ENCODE data around the gene KCNJ5. TPM values are rescaled to one million over a fixed set of nuclear protein-coding genes. Genes with fewer than 3 reads are reported as not detected.

KCNJ5 gene
- total RNA-seq, 2 experiments from 2014 or later = not detected

- DNase-seq = peak; percentile 82
- peaks cover 7% of the 10 kb centered on the region for H3K27me3 Mint-ChIP-seq
- H3K4me3 Mint-ChIP-seq = no peak overlapping the region
- peaks cover 8% of the 10 kb centered on the region for H3K4me1 Mint-ChIP-seq
- POLR2A ChIA-PET = no interaction called here
- CTCF ChIA-PET = interaction anchor here (1.1 to 4.3 kb wide), 13 partner anchors 9 to 703 kb away, joined by 3 to 24 read pairs (median 4); no protein-coding TSS in a partner anchor
- no peaks in the 10 kb centered on the region for H3K36me3 Mint-ChIP-seq (ENCODE audit: low read depth)
- no peaks in the 10 kb centered on the region for H3K9me3 Mint-ChIP-seq
- no peak overlapping the region for H3K27ac Mint-ChIP-seq
Measured at GRCh38 chr11:128859563-128860441, 31.4 kb upstream of the KCNJ5 start.

GRCh38 chr11:128860571-128861361, 30.4 kb upstream of the KCNJ5 start:
- no peak for DNase-seq
- H3K27me3 Mint-ChIP-seq = peaks cover 14% of the 10 kb centered on the region
- H3K9me3 Mint-ChIP-seq = no peaks in the 10 kb centered on the region
- peaks cover 8% of the 10 kb centered on the region for H3K4me1 Mint-ChIP-seq
- ChIA-PET CTCF (interaction anchor here (0.6 to 4.3 kb wide), 13 partner anchors 8 to 706 kb away, joined by 3 to 24 read pairs (median 3); no protein-coding TSS in a partner anchor), POLR2A (interaction anchor here (0.8 kb wide), 1 partner anchor 23 kb away, joined by 4 read pairs; no protein-coding TSS in a partner anchor)
- no peak overlapping the region for H3K27ac Mint-ChIP-seq
- no peaks in the 10 kb centered on the region for H3K36me3 Mint-ChIP-seq (ENCODE audit: low read depth)
- no peak overlapping the region for H3K4me3 Mint-ChIP-seq

GRCh38 chr11:128862406-128862805, 28.8 kb upstream of the KCNJ5 start:
- ChIA-PET CTCF (no interaction called here), POLR2A (no interaction called here)
- Mint-ChIP-seq H3K27me3 (peaks cover 17% of the 10 kb centered on the region), H3K27ac (no peak overlapping the region), H3K4me1 (peaks cover 8% of the 10 kb centered on the region), H3K36me3 (ENCODE audit: low read depth) (no peaks in the 10 kb centered on the region), H3K4me3 (no peak overlapping the region), H3K9me3 (no peaks in the 10 kb centered on the region)
- no peak for DNase-seq

- Mint-ChIP-seq H3K36me3 (ENCODE audit: low read depth) (no peaks in the 10 kb centered on the region), H3K4me1 (peaks cover 8% of the 10 kb centered on the region), H3K27ac (no peak overlapping the region), H3K4me3 (no peak overlapping the region), H3K9me3 (no peaks in the 10 kb centered on the region), H3K27me3 (peaks cover 17% of the 10 kb centered on the region)
- no peak for DNase-seq
- POLR2A ChIA-PET = no interaction called here
- CTCF ChIA-PET = interaction anchor here (0.9 kb wide), 1 partner anchor 8 kb away, joined by 3 read pairs; no protein-coding TSS in a partner anchor
Measured at GRCh38 chr11:128862908-128863660, 28.1 kb upstream of the KCNJ5 start.

- POLR2A ChIA-PET = interaction anchor here (1.5 kb wide), 1 partner anchor 827 kb away, joined by 5 read pairs; no protein-coding TSS in a partner anchor
- Mint-ChIP-seq H3K9me3 (no peaks in the 10 kb centered on the region), H3K4me1 (no peaks in the 10 kb centered on the region), H3K36me3 (ENCODE audit: low read depth) (no peaks in the 10 kb centered on the region), H3K27me3 (peaks cover 15% of the 10 kb centered on the region), H3K27ac (no peak overlapping the region), H3K4me3 (no peak overlapping the region)
- no peak for DNase-seq
- CTCF ChIA-PET = interaction anchor here (1.5 to 3.0 kb wide), 4 partner anchors 17 to 708 kb away, joined by 3 to 12 read pairs (median 10); no protein-coding TSS in a partner anchor
Measured at GRCh38 chr11:128865490-128865889, 25.7 kb upstream of the KCNJ5 start.

GRCh38 chr11:128867277-128867676, 23.9 kb upstream of the KCNJ5 start, which contains the start of gene KCNJ1:
KCNJ1 (minus strand) TSS chr11:128867296; CDS start chr11:128840243, 27,053 bp downstream.
- Mint-ChIP-seq H3K4me3 (no peak within 1 kb of the TSS), H3K9me3 (no peaks in the 10 kb centered on the region), H3K4me1 (no peaks in the 10 kb centered on the region), H3K27me3 (peaks cover 14% of the 10 kb centered on the region), H3K27ac (no peak within 1 kb of the TSS), H3K36me3 (ENCODE audit: low read depth) (no peaks in the 10 kb centered on the region)
- ChIA-PET CTCF (interaction anchor here (0.6 to 3.0 kb wide), 4 partner anchors 18 to 710 kb away, joined by 3 to 12 read pairs (median 8); no protein-coding TSS in a partner anchor), POLR2A (interaction anchor here (1.6 kb wide), 1 partner anchor 40 kb away, joined by 5 read pairs; no protein-coding TSS in a partner anchor)
- DNase-seq = peak; percentile 48

- Mint-ChIP-seq H3K9me3 (no peaks in the 10 kb centered on the region), H3K27ac (no peak overlapping the region), H3K27me3 (peaks cover 19% of the 10 kb centered on the region), H3K4me1 (no peaks in the 10 kb centered on the region), H3K4me3 (no peak overlapping the region), H3K36me3 (ENCODE audit: low read depth) (no peaks in the 10 kb centered on the region)
- ChIA-PET CTCF (interaction anchor here (0.8 to 1.4 kb wide), 7 partner anchors 9 to 712 kb away, joined by 3 to 4 read pairs (median 3); no protein-coding TSS in a partner anchor), POLR2A (interaction anchor here (0.8 to 1.2 kb wide), 2 partner anchors 24 to 35 kb away, joined by 3 read pairs; no protein-coding TSS in a partner anchor)
- DNase-seq = peak; percentile 53
Measured at GRCh38 chr11:128868841-128869671, 22.1 kb upstream of the KCNJ5 start.

GRCh38 chr11:128871168-128871610, 20.0 kb upstream of the KCNJ5 start:
- no peak overlapping the region for H3K27ac Mint-ChIP-seq
- ChIA-PET CTCF (no interaction called here), POLR2A (no interaction called here)
- no peak overlapping the region for H3K4me3 Mint-ChIP-seq
- no peak for DNase-seq
- no peaks in the 10 kb centered on the region for H3K9me3 Mint-ChIP-seq
- H3K27me3 Mint-ChIP-seq = peaks cover 16% of the 10 kb centered on the region
- H3K36me3 Mint-ChIP-seq (ENCODE audit: low read depth) = no peaks in the 10 kb centered on the region
- no peaks in the 10 kb centered on the region for H3K4me1 Mint-ChIP-seq

GRCh38 chr11:128872094-128872493, 19.1 kb upstream of the KCNJ5 start:
- peaks cover 14% of the 10 kb centered on the region for H3K27me3 Mint-ChIP-seq
- H3K4me3 Mint-ChIP-seq = no peak overlapping the region
- no peak for DNase-seq
- H3K36me3 Mint-ChIP-seq (ENCODE audit: low read depth) = no peaks in the 10 kb centered on the region
- H3K9me3 Mint-ChIP-seq = no peaks in the 10 kb centered on the region
- POLR2A ChIA-PET = no interaction called here
- no peak overlapping the region for H3K27ac Mint-ChIP-seq
- H3K4me1 Mint-ChIP-seq = no peaks in the 10 kb centered on the region
- CTCF ChIA-PET = interaction anchor here (1.3 kb wide), 1 partner anchor 13 kb away, joined by 3 read pairs; no protein-coding TSS in a partner anchor

- Mint-ChIP-seq H3K27me3 (peaks cover 14% of the 10 kb centered on the region), H3K4me3 (no peak overlapping the region), H3K4me1 (no peaks in the 10 kb centered on the region), H3K36me3 (ENCODE audit: low read depth) (no peaks in the 10 kb centered on the region), H3K27ac (no peak overlapping the region), H3K9me3 (no peaks in the 10 kb centered on the region)
- POLR2A ChIA-PET = no interaction called here
- CTCF ChIA-PET = interaction anchor here (0.7 to 1.3 kb wide), 2 partner anchors 11 to 13 kb away, joined by 3 to 4 read pairs; no protein-coding TSS in a partner anchor
- no peak for DNase-seq
Measured at GRCh38 chr11:128872594-128872993, 18.6 kb upstream of the KCNJ5 start.

- no peak for DNase-seq
- Mint-ChIP-seq H3K36me3 (ENCODE audit: low read depth) (no peaks in the 10 kb centered on the region), H3K9me3 (no peaks in the 10 kb centered on the region), H3K4me3 (no peak overlapping the region), H3K27ac (no peak overlapping the region), H3K4me1 (no peaks in the 10 kb centered on the region), H3K27me3 (peaks cover 14% of the 10 kb centered on the region)
- ChIA-PET POLR2A (no interaction called here), CTCF (interaction anchor here (1.0 to 2.0 kb wide), 2 partner anchors 10 to 717 kb away, joined by 4 to 9 read pairs; no protein-coding TSS in a partner anchor)
Measured at GRCh38 chr11:128874427-128874826, 16.7 kb upstream of the KCNJ5 start.

Measured in activated CD4-positive, alpha-beta memory T cell treated with anti-CD3 and anti-CD28 coated beads, Interleukin-2, amount 10 ng/mL, durations not matched to agents 7 days and 5 days (primary cell).